ENCODE data around the gene ZNF366.

Gene ZNF366

DNA sequence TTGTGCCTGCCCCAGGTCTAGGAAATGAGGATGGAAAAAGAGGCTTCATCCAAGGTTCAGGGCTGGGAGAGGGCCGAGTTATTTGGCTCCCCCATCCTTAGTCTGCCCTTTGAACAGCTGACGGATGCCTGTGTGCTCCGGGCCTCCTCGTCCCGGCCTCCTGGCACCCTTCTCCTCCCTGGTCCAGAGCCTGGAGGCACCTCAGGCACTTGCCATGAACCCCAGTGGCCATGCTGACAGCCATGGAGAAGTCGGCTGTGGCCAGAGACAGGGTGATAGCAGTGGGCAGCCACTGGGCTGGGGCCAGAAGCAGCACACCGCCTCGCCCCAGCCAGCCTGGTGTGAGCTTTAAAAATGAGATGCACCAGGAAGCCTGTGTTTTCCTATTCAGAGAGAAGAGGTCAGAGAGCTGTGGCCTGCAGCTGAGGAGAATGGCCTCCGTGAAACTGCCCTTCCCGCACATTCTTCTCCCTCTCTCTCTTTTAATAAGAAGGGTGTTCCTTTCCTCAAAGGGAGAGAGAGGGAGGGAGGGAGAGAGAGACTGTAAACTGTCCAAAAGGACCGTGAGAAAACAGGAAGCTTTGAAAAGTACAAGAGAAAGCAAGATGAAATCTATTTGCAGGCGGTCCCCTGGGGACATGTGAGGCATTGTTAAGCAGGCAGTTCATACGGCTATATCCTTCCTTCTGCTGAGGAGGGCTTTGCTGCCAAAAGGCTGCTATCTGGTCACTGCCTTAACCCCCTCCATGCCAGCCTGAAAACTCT, 55.3 kb downstream of the ZNF366 start:
- ChIA-PET POLR2A (ENCODE audit: low non-redundant PET) (no interaction called here), CTCF (interaction anchor here (0.6 to 1.8 kb wide), 3 partner anchors 12 to 337 kb away, joined by 3 to 5 read pairs (median 5); no protein-coding TSS in a partner anchor)

GRCh38 chr5:72448368-72448767, 58.8 kb downstream of the ZNF366 start:
- no peak overlapping the region for H3K27ac ChIP-seq
- POLR2A ChIA-PET (ENCODE audit: low non-redundant PET): no interaction called here
- DNase-seq (ENCODE audit: low spot score): no peak
- TF ChIP-seq, protein P1, sequence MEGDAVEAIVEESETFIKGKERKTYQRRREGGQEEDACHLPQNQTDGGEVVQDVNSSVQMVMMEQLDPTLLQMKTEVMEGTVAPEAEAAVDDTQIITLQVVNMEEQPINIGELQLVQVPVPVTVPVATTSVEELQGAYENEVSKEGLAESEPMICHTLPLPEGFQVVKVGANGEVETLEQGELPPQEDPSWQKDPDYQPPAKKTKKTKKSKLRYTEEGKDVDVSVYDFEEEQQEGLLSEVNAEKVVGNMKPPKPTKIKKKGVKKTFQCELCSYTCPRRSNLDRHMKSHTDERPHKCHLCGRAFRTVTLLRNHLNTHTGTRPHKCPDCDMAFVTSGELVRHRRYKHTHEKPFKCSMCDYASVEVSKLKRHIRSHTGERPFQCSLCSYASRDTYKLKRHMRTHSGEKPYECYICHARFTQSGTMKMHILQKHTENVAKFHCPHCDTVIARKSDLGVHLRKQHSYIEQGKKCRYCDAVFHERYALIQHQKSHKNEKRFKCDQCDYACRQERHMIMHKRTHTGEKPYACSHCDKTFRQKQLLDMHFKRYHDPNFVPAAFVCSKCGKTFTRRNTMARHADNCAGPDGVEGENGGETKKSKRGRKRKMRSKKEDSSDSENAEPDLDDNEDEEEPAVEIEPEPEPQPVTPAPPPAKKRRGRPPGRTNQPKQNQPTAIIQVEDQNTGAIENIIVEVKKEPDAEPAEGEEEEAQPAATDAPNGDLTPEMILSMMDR (conservative IDR thresholded peaks at IDR 0.05; ENCODE audit: low read depth): no peak
- CTCF ChIA-PET: interaction anchor here (0.7 kb wide), 1 partner anchor 17 kb away, joined by 3 read pairs; no protein-coding TSS in a partner anchor

More for the DNA sequence above, 55.3 kb downstream of the ZNF366 start:
- TF ChIP-seq, protein P1 (conservative IDR thresholded peaks at IDR 0.05; ENCODE audit: low read depth): no peak
- DNase-seq (ENCODE audit: low spot score): no peak
- H3K27ac ChIP-seq: peak overlapping the region; percentile 91

- POLR2A ChIA-PET (ENCODE audit: low non-redundant PET): no interaction called here
- no peak overlapping the region for H3K27ac ChIP-seq
- TF ChIP-seq, protein P1 (conservative IDR thresholded peaks at IDR 0.05; ENCODE audit: low read depth): no peak
- DNase-seq (ENCODE audit: low spot score): no peak
- CTCF ChIA-PET: no interaction called here
These were observed 59.5 kb downstream of the ZNF366 start for GRCh38 chr5:72447751-72448150.

GRCh38 chr5:72445969-72446368, 61.2 kb downstream of the ZNF366 start:
- TF ChIP-seq, protein P1 (conservative IDR thresholded peaks at IDR 0.05; ENCODE audit: low read depth): no peak
- no peak for DNase-seq (ENCODE audit: low spot score)
- CTCF ChIA-PET: interaction anchor here (0.6 to 0.8 kb wide), 2 partner anchors 71 to 175 kb away, joined by 3 read pairs; no protein-coding TSS in a partner anchor
- POLR2A ChIA-PET (ENCODE audit: low non-redundant PET): no interaction called here
- H3K27ac ChIP-seq: no peak overlapping the region

GRCh38 chr5:72443883-72444282, 63.3 kb downstream of the ZNF366 start:
- CTCF ChIA-PET: no interaction called here
- no peak overlapping the region for H3K27ac ChIP-seq
- POLR2A ChIA-PET (ENCODE audit: low non-redundant PET): no interaction called here
- no peak for DNase-seq (ENCODE audit: low spot score)
- TF ChIP-seq, protein P1 (conservative IDR thresholded peaks at IDR 0.05; ENCODE audit: low read depth): no peak

DNA sequence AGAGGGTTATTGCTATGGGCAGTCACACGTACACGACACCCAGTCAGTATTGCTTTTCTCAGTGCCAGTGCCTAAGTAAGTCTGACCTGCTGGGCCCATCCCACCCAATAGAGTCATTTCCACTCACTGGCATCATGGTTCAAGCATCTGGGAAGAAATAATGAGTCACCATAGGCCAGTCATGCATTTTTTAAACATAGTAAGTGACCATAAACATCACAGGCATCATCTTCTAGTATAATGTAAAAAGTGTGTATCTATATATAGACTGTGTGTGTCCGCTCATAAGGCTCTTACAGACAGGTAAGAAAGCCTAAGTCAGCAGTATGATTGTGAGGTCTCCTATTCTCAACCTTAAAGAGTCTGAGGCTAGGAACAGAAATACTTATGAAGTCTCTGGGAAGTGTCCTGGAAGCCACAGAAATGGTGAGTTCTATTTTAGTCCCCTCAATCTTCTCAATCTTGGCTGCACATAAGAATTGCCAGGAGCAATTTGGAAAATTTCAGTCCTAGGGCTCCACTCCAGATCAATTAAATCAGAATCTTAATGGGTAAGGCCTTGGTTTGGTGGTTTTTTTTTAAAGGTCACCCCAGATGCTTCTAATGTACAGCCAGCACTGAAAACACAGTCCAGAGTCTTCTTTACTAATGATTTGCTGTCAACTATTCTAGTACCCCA, 65.2 kb downstream of the ZNF366 start:
- no peak overlapping the region for H3K27ac ChIP-seq
- CTCF ChIA-PET: interaction anchor here (0.6 kb wide), 3 partner anchors 65 to 328 kb away, joined by 3 to 4 read pairs (median 3); no protein-coding TSS in a partner anchor

More for the DNA sequence above, 65.2 kb downstream of the ZNF366 start:
- DNase-seq (ENCODE audit: low spot score): peak; percentile 84
- TF ChIP-seq, protein P1 (conservative IDR thresholded peaks at IDR 0.05; ENCODE audit: low read depth): no peak
- POLR2A ChIA-PET (ENCODE audit: low non-redundant PET): interaction anchor here (0.7 kb wide), 1 partner anchor 22 kb away, joined by 4 read pairs; no protein-coding TSS in a partner anchor

All from RWPE1 (cell line).